ENCODE measurements around the gene JAZF1. TPM values are rescaled to one million over a fixed set of nuclear protein-coding genes. Genes with fewer than 3 reads are reported as not detected.

The JAZF1 gene
- total and polyA plus RNA-seq, 2 of the 8 experiments (the other 6 are each of a cell fraction or from before 2014, with no cell fraction given), result 2.6 to 21.8 TPM

DNA sequence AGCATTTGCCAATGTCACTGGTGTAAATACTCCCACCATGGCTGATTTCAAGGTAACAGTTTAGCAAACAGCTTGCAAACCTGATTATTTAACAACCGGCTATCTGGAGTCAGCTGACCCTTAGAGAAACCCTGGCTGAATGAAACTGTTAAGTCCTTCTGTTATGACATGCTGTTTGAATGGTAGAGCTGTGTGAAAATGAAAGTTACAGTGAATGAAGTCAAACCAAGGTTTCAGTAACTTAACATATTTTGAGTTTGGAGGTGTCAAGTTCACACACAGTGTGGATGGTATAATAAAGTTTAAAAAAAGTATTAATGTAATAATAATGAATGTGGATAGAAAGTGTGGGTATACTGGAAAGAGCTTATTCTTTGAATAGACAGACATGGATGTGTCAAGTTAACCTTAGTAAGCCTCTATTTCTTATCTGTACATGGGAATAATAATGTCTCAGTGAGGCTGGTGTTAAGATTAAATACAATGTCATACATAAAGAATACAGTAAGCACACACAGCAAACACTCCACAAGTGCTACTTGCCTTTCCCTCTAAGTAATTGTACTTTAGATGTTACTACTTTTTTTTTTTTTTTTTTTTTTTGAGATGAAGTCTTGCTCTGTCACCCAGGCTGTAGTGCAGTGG lies 290.3 kb downstream of the JAZF1 start:
- 90% methylated on average over 1 of the region's 1 CpG; no CpG with 5 or more reads in 1 of the 2 experiments for WGBS, 2 experiments (ENCODE audit: extremely low coverage in 1 of 2, insufficient coverage in 1 of 2, insufficient read length in 1 of 2, insufficient replicate concordance in 2 of 2, low coverage in 1 of 2, low lambda C conversion rate in 2 of 2, missing lambda C conversion rate in 1 of 2)
- ChIA-PET POLR2A (ENCODE audit: partially characterized antibody) (interaction anchor here (1.1 to 1.2 kb wide), 2 partner anchors 18 to 19 kb away, joined by 3 read pairs; no protein-coding TSS in a partner anchor), CTCF (ENCODE audit: partially characterized antibody) (interaction anchor here (0.7 to 1.1 kb wide), 2 partner anchors 22 to 172 kb away, joined by 3 read pairs; no protein-coding TSS in a partner anchor)
- H3K23ac ChIP-seq (ENCODE audit: insufficient read length), result no peak overlapping the region
- no peak overlapping the region for H4K91ac ChIP-seq (replicated peaks; ENCODE audit: insufficient read length, low read length)
- no peak overlapping the region for H2AFZ ChIP-seq (ENCODE audit: low read length)
- H3K36me3 ChIP-seq (ENCODE audit: control insufficient read depth in 2 of 4, insufficient read depth in 4 of 4, low read length in 3 of 4), result no peaks in the 10 kb centered on the region
- H3K4ac ChIP-seq (replicated peaks; ENCODE audit: insufficient read length, low read depth, low read length), result no peak overlapping the region
- DNase-seq (ENCODE audit: low read depth in 1 of 2, low spot score in 2 of 2) (no peak), FAIRE-seq (no peak)
- H2BK5ac ChIP-seq (ENCODE audit: low read depth, low read length), result no peak overlapping the region
- H3K23me2 ChIP-seq (ENCODE audit: low read depth, low read length), result no peaks in the 10 kb centered on the region; the same call in 1 of the 2 replicates
- no peak overlapping the region for H2AK5ac ChIP-seq (ENCODE audit: low read depth, low read length)
- H2BK12ac ChIP-seq (ENCODE audit: low read depth, low read length), result no peak overlapping the region
- no peak overlapping the region for H3K4me2 ChIP-seq (ENCODE audit: insufficient read depth in 1 of 2, low read depth in 2 of 2, low read length in 2 of 2)
- no peak overlapping the region for H2BK20ac ChIP-seq (ENCODE audit: low read length)
- no peaks in the 10 kb centered on the region; the same call in 1 of the 2 replicates for H3K79me1 ChIP-seq (ENCODE audit: low read depth, low read length)
- H2BK120ac ChIP-seq (replicated peaks; ENCODE audit: low read depth, low read length), result no peak overlapping the region
- H3K27ac ChIP-seq (ENCODE audit: low read depth, low read length), result no peak overlapping the region
- H3K18ac ChIP-seq (ENCODE audit: extremely low read depth, low read length), result no peak overlapping the region
- H3K4me3 ChIP-seq (ENCODE audit: extremely low read depth in 1 of 4, insufficient read depth in 2 of 4, low read depth in 3 of 4, low read length in 4 of 4), result no peak overlapping the region
- H3K9me3 ChIP-seq (ENCODE audit: insufficient read depth in 2 of 2, low read depth in 1 of 2, low read length in 1 of 2), result no peaks in the 10 kb centered on the region
- H4K20me1 ChIP-seq (replicated peaks in 1 of 2; ENCODE audit: control insufficient read depth in 1 of 2, insufficient read depth in 2 of 2, low read length in 2 of 2), result no peaks in the 10 kb centered on the region
- H3K14ac ChIP-seq (ENCODE audit: insufficient read length), result no peak overlapping the region
- no peaks in the 10 kb centered on the region for H3K79me2 ChIP-seq (ENCODE audit: control insufficient read depth in 1 of 2, insufficient read depth in 2 of 2, low read length in 2 of 2)
- no peaks in the 10 kb centered on the region for H3K4me1 ChIP-seq (replicated peaks in 1 of 4; ENCODE audit: control insufficient read depth in 3 of 4, insufficient read depth in 4 of 4, low read length in 3 of 4)
- H3K27me3 ChIP-seq (replicated peaks in 1 of 4; ENCODE audit: control insufficient read depth in 3 of 4, extremely low read depth in 1 of 4, insufficient read depth in 3 of 4, low read length in 3 of 4), result no peaks in the 10 kb centered on the region
- no peak overlapping the region for H4K8ac ChIP-seq (ENCODE audit: extremely low read depth, insufficient read depth, low read length)
- no peak overlapping the region for H3K9ac ChIP-seq (replicated peaks in 1 of 4; ENCODE audit: extremely low read depth in 1 of 4, low read depth in 3 of 4, low read length in 3 of 4)
- H4K5ac ChIP-seq (ENCODE audit: insufficient read length, low read depth, low read length), result no peak overlapping the region
- no peak overlapping the region for H2BK15ac ChIP-seq (ENCODE audit: low read length)
- no peak overlapping the region for H3K56ac ChIP-seq (replicated peaks; ENCODE audit: insufficient read length, low read depth, low read length)
- TF ChIP-seq SAP30 (IDR thresholded peaks at IDR 0.05; ENCODE audit: insufficient read depth, insufficient replicate concordance, low read length) (no peak), NRF1 (IDR thresholded peaks at IDR 0.05; ENCODE audit: low read depth, low read length) (no peak), TAF1 (IDR thresholded peaks at IDR 0.05; ENCODE audit: low read depth, low read length) (no peak), SIN3A (conservative IDR thresholded peaks at IDR 0.05 in 1 of 2, IDR thresholded peaks at IDR 0.05 in 1 of 2; ENCODE audit: low read depth in 1 of 2, low read length in 2 of 2) (no peak), CBX8 (IDR thresholded peaks at IDR 0.05; ENCODE audit: borderline replicate concordance, low read depth, low read length) (no peak), JUND (IDR thresholded peaks at IDR 0.05; ENCODE audit: low read length) (no peak), SIRT6 (IDR thresholded peaks at IDR 0.05; ENCODE audit: low read length) (no peak), SIX5 (IDR thresholded peaks at IDR 0.05; ENCODE audit: low read depth, low read length) (no peak), YY1 (IDR thresholded peaks at IDR 0.05; ENCODE audit: low read depth, low read length) (no peak), GTF2F1 (IDR thresholded peaks at IDR 0.05; ENCODE audit: borderline replicate concordance, low read depth, low read length) (no peak)
- TF ChIP-seq, protein P1, sequence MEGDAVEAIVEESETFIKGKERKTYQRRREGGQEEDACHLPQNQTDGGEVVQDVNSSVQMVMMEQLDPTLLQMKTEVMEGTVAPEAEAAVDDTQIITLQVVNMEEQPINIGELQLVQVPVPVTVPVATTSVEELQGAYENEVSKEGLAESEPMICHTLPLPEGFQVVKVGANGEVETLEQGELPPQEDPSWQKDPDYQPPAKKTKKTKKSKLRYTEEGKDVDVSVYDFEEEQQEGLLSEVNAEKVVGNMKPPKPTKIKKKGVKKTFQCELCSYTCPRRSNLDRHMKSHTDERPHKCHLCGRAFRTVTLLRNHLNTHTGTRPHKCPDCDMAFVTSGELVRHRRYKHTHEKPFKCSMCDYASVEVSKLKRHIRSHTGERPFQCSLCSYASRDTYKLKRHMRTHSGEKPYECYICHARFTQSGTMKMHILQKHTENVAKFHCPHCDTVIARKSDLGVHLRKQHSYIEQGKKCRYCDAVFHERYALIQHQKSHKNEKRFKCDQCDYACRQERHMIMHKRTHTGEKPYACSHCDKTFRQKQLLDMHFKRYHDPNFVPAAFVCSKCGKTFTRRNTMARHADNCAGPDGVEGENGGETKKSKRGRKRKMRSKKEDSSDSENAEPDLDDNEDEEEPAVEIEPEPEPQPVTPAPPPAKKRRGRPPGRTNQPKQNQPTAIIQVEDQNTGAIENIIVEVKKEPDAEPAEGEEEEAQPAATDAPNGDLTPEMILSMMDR (IDR thresholded peaks at IDR 0.05; ENCODE audit: control extremely low read depth in 1 of 3, insufficient read depth in 1 of 3, low read depth in 1 of 3, low read length in 3 of 3), result no peak

Data from H1 (cell line).